Erythroblast (primary cell): ENCODE data around the gene MAML2.

ENCODE experiments used
- GATA1 ChIP-seq: IDR thresholded peaks from 2 replicates; pipeline ENCODE4 v1.6.1; 2011; ENCODE audit warnings: low read depth, mild to moderate bottlenecking, control low read depth, low read length, moderate library complexity
- POLR2A ChIP-seq: IDR thresholded peaks from 2 replicates; pipeline ENCODE4 v1.6.1; 2011; ENCODE audit warnings: mild to moderate bottlenecking, low read length

GRCh38 chr11:96254087-96254486 lies 88.9 kb downstream of the MAML2 start:
- no peak for TF ChIP-seq POLR2A
- TF ChIP-seq GATA1, result no peak
